Measurements from ENCODE around the gene OSTC. TPM values are rescaled to one million over a fixed set of nuclear protein-coding genes. Genes with fewer than 3 reads are reported as not detected.

OSTC gene
- polyA plus RNA-seq (ENCODE audit: insufficient read length in 4 of 4), result 100 to 1,000 TPM; 269 to 306 (median 301) TPM

DNA sequence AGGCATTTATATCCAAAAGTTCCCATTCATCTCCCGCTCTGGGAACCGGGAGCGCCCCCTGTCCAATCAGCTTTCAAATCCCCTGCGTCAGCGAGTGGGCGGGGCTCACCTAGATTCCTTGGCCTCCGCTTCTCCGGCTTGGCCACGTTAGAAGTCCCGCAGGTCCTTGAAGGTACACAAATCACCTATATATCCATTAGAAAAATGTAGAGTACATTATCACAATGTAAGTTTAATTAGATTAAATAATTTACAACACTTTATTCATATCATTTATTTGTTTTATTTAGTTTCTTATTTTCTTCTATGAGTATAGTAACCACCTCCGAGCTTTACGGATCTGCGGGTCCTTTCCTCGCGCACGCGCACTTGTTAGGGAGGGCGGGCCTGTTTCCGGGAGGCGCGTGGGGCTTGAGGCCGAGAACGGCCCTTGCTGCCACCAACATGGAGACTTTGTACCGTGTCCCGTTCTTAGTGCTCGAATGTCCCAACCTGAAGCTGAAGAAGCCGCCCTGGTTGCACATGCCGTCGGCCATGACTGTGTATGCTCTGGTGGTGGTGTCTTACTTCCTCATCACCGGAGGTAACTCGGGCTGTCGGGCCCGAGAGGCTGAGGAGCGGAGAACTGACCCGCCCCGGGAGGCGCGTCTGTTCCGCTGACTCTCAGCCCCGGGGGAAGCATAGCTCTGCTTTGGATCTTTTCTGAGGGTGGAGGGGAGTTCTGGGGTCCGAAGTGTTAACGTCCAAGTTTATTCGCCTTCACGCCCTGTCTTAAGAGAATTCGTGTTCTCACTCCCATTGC is at the start of gene OSTC:
TSS of gene OSTC (plus strand) at position 388 of the 802 bp plus-strand sequence. CDS start at position 445, 57 bp downstream.
- DNase-seq (ENCODE audit: low read depth in 4 of 4, low spot score in 3 of 4), result peak; percentile 90 to 96 (median 95)

DNA sequence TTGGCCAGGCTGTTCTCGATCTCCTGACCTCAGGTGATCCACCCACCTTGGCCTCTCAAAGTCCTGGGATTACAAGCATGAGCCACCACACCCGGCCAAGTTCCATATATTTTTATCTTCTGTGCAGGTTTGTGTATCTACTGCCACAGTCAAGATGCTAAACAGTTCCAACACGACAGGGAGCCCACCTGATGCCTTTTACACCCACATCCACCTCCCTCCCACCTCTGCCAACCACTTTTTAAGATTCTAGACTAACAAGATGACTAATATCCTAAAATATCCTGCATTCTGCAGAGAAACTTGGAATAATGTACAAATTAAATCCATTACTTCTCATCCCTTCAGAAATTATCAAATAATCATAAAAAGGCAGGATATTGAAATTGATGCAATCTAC is 49.3 kb upstream of the OSTC start:
- DNase-seq (ENCODE audit: low read depth in 4 of 4, low spot score in 3 of 4), result no peak

DNA sequence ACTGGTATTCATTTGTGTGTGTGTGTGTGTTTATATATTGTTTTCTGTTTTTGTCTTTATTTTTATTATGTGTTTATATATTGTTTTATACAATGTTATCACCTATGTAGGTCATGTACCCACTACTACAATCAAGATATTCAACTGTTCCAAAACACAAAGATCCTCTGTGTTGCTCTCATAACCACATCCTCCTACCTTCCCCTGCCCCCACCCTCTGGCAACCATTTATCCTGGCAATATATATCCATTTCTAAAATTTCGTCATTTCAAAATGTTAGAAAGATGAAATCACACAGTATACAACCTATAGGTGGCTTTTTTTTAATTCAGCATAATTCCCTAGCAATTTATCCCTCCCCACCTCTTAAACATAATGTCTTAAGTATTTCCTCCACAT is 48.9 kb upstream of the OSTC start:
- DNase-seq (ENCODE audit: low read depth in 4 of 4, low spot score in 3 of 4), result no peak

DNA sequence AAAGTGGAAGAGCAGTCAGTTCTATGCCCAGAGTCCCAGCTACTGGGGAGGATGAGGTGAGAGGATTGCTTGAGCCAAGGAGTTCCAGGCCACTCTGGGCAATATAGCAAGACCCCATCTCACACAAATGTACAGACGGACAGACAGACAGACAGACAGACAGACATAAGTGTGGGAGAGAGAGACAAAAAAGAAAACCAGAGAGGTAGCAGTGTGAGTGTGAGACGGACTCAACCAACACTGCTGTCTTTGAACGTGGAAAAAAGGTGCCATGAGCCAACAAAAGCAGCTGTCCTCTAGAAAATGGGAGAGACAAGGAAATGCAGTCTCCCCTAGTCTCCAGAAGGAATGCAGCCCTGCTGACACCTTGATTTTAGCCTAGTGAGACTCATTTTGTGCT is 48.2 kb upstream of the OSTC start:
- no peak for DNase-seq (ENCODE audit: low read depth in 4 of 4, low spot score in 3 of 4)

DNA sequence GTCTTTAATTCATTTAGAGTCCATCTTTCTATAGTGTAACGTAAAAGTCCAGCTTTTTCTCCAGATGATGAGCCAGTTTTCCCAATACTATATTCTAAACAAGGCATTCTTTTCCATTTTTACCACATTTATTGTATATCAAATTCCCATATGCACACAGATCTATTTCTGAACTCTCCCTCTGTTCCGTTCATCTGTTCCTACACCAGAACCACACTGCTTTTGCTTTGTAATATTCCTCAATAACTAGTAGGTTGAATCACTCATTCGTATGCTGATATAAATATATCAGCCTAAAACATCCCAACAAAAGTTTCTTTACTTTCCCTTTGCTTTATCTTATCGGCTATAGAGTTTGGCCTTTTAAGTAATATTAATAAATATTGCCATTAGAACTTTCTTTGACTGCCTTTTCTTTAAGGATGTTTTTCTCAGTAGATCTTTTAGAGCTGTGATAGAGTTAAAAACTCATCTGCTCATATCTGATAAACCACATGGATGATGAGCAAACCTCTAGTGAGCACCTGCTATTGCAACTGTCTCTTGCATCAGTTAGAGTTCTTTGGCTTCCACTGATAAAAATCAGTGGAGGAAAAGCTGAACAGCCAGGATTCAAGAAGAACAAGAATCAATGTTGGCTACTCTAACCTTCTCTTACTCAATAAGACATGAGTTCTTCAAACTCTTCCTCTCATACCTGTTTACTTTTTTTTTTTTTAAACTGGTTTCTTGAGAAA is 43.2 kb upstream of the OSTC start:
- no peak for DNase-seq (ENCODE audit: low read depth in 4 of 4, low spot score in 3 of 4)

DNA sequence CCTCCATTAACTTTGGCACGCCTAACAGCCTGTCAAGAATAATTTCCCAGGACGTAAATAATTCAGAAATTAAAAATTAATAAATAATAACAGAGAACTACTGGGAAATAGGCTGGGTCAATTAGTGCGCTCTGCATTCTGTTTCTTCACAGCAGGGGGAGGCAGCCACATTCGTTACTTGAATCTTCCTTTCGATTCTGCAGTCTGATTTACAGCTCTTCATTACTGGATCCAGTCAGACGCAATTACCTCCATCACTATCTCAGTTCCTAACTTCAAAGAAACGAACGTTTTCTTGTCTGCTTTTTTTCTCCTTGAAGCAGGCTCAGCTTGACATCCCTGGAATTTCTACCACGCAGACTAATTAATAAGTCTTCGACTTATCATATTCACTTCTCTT is 39.0 kb upstream of the OSTC start:
- peak in 1 of 4 donors; percentile 12 for DNase-seq (ENCODE audit: low read depth in 4 of 4, low spot score in 3 of 4)

DNA sequence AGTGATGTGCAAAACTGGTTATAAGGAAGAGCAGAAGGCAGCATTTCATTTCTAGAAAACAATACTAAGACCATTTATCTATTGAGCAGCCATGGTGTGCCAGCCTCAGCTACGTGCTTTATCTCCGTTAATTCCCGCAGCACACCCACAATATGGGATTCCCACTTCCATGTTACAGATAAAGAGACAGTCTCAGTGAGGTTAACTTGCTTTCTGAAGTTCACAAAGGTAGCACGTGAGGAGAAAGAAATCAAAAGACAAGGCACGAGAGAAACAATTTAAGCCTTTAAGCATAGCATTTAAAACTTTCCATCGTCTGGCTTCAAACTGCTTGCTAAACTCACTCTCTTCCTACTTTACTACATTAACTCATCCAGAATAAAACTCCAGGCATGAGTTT is 38.0 kb upstream of the OSTC start:
- DNase-seq (ENCODE audit: low read depth in 4 of 4, low spot score in 3 of 4), result no peak

DNA sequence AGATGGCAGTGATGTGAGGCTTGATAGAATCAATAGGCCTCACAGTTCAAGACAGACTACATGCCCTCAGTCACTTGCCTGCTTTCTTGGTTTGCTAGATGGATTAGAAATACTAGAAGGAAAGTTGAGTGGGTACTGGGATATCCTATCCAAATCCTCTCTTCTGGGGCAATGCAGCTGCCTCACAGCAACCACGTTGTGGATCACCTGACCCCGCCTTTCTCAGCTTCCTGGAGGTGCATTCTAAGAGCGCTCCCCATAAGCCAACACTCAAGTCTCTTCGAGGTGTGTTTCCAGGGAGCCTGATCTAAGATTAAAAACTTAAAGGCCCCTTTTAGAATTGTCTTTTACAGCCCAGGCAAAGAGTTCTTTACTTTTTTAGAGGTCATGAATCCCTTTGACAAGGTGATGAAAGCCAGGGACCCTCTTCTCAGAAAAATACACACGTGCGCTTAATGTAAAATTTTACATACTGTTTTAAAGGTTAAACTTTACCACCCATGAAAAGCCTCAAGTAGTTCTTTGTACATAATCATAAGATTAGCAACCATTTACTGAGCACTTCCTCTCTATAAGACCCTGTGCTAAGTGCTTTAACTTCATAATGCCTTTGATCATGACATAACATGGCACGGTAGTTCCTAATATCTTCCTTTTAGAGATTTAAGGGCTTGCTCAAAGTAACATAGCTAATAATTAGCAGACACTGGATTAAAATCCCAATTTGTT is 30.9 kb upstream of the OSTC start:
- DNase-seq (ENCODE audit: low read depth in 4 of 4, low spot score in 3 of 4), result no peak

DNA sequence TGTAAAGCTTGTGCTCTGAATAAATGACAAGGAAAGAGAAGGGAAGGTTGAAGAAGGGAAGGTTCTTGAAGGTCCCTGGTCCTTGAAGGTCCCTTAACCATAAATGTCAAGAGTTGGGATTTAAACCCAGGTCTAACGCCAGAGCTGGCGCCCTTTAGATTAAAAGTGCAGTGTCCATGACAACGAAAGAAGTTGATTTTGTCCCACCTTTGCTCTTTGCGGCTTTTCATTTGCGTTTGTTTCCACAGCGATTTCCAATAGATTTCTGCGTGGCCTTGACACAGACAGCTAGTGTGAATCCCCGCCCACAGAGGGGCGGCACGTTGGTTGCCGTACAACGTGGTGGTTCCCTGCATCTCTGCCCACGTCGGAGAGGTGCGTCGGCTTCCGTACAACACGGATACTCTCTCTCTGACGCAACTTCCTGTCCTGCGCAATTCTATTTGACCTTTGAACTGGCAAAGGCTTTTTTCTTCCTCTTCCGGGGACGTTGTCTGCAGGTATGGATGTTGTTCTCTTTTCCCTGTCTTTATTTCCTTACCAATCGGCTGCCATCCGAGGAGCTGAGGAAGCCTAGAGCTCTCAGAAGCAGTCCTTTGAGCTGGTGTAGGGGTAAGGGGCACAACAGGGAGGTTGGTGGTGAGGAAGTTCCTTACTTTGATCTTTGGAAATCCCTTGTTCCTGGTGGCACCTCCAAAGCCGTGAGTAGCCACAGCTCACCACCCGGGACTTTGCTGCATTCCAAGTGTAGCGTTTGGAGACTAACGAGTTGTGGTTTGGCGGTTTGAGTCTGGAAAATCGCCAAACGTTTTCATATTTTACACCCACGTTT is 30.1 kb upstream of the OSTC start, which contains the start of gene RPL34:
TSS of gene RPL34 (plus strand) at position 476 of the 832 bp plus-strand sequence. CDS start 1,384 bp downstream, outside the sequence.
- peak; percentile 97 to 98 (median 98) for DNase-seq (ENCODE audit: low read depth in 4 of 4, low spot score in 3 of 4)

DNA sequence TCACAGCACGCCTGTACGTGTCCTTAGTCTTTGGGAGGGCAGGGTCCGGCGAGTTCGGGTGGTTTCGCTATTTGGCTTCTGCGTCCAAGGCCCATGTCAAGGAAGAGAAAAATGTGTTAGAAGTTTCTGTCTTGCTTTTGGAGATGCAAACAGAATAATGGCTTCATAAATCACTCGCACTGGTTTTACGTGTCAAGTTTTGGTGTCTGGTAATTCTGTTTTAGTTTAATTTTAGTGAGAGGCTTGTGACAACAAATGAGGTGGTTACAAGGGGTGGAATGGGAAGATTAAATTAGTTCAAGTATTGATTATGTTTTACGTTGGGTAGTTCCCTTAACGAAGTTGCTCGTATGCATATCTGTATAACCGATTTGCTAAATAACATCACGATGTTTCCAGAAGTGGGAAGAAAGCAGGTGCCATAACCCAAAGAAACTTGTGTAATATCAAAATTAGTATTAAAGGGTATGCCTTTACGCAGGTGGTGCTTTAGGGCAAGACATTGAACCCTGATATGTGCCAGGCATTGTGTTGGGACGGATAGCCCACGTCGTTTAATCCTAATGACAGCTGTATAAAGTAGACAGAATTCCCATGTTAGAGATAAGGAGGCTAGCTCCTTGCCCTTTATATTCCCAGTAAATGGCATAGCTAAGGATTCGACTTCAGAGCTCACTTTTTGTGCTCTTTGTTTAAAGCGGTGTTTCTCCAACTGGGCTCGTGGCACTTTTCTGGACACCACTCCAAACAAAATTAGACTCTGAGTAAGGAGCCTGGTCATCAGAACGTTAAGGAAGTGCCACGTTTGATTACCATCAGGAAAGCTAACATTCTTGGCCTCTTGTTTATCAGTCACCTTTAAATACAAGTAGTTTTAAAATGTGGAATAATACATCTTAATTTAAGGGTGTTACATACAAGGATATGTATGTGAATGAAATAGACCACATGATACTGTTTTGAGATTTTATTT is 29.2 kb upstream of the OSTC start:
- DNase-seq (ENCODE audit: low read depth in 4 of 4, low spot score in 3 of 4), result peak in 1 of 4 donors; percentile 32

DNA sequence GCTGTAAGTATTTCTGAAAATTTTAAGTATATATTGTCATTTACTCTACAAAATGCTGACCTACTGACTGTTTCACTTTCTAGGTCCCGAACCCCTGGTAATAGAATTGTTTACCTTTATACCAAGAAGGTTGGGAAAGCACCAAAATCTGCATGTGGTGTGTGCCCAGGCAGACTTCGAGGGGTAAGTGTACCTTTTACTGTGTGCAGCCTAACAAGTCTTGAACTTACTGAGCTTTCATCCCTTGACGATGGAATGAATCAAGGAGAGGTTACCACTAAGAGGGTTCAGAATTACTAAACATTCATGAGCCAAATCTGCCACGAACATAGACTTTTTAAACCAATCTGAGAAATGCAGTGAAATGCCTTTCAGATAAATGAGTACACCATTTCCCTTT is 28.4 kb upstream of the OSTC start:
- no peak for DNase-seq (ENCODE audit: low read depth in 4 of 4, low spot score in 3 of 4)

DNA sequence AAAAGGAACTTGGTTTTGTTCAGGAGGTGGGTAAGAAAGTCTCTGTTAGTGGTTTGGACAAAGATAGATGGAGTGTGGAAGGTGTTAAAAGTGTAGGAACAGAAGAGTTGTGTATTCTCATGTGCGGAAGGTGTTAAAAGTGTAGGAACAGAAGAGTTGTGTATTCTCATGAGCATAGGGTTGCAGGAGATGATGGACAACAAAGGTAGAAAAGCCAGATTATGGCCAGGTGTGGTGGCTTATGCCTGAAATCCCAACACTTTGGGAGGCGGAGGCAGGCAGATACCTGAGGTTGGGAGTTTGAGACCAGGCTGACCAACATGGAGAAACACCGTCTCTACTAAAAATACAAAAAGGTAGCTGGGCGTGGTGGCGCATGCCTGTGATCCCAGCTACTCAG is 27.6 kb upstream of the OSTC start:
- DNase-seq (ENCODE audit: low read depth in 4 of 4, low spot score in 3 of 4), result no peak

DNA sequence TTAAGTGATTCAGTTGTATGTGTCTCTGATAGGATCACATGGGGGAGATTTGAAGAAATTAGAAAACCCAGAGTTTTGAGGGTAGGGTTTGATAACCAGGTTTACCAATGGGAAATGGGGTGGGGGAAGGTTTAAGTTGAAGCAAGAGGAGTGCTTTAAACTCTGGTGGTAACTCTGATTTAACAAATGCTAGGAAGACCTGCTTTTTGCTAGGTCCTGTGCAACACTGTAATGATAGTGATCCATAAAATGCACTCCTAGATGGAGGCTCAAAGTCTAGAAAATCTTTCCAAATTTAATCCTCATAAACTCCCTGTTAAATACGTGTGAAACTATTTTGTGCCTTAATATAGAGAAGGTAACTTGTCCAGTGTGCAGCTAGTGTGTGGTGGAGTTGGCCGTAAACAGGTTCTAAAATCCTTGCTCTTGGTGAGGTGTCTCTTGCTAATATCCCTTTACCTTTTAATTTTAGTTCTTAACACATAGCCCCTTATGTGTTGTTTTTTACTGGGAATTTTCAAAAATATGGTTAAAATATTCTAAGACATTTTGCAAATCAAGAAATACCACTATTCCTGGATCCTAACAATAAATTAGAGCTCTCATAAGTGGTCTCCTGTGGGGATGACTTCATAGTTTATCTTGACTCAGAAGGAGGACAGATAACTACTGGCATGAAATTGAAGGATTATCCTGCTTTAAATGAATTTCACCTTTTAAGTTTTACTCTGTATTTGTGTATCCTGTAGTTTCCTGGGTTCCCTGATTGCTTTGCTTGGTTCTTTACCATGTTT is 25.9 kb upstream of the OSTC start:
- no peak for DNase-seq (ENCODE audit: low read depth in 4 of 4, low spot score in 3 of 4)

DNA sequence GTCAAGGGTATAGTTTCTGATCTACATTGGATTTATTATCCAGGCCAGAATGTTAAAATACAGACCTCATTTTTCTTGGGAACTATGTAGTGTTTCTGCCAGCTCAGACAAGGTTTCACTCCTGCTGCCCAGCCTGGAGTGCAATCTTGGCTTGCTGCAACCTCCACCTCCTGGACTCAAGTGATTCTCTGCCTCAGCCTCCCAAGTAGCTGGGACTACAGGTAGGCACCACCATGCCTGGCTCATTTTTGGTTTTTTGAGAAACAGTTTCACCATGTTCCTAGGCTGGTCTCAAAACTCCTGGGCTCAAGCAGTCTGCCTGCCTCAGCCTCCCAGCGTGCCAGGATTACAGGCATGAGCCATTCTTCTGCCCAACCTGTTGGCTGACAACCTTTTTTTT is 24.3 kb upstream of the OSTC start:
- DNase-seq (ENCODE audit: low read depth in 4 of 4, low spot score in 3 of 4), result no peak

DNA sequence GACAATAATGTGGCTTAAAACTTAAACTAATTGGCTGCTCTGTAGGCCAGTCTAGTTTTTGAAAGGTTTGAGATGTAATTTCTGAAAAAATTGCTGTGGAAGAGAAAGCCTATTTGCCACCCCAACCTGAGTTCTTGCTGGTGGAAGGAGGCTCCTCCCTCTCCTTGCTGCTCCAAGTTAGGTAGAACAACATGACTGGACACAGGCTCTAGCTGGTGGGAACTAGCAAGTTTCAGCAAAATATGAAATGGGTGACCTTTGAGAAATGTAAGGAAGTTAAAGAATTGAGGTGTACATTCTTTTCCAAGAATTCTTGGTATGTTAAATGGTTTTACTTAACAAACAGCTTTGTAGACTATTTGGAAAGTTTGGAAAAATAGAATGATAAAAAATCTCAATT is 22.0 kb upstream of the OSTC start:
- DNase-seq (ENCODE audit: low read depth in 4 of 4, low spot score in 3 of 4), result no peak

DNA sequence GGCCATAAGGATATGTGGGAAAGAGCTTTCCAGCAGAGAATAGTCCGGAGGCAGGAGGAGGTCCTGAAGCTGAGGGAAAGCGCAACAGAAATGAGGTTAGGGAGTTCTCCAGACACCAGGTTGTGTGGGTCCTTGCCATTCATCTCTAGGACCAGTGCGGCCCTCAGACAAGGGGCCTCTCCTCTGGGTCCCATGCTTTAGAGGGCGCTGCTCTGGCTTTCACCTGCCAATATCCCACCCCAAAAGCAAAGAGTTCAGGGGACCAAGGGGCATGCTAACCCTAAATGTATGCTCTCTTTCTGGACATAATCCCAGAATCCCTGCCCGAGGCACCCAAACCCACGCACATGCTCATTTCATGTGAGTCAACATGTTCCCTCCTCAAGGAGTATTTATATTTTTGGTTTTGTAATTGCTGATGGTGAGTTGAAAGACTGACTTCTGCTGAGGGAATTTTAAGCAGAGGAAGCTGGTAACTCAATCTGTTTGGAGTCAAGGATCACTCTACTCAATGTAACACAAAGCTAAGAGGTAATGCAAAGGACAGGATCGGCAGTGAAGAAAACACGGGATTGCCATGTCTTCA is 15.2 kb upstream of the OSTC start:
- no peak for DNase-seq (ENCODE audit: low read depth in 4 of 4, low spot score in 3 of 4)

DNA sequence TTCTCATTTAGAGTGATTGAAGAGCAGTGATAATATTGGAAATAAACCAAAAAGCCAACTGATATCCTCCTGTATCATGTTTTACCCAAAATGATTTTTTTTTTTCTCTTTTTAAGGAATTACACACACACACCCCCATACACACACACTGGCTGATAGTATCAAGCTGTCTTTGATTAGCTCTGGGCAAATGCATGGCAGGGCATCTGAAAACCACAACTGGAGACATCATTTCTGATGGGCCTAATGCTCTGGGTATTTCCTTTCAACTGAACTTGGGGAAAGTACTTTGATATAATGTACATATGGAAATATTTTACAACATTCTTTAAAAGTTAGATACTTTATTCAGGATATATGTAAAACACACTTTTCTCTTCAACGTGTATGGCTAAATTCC is 14.2 kb upstream of the OSTC start:
- DNase-seq (ENCODE audit: low read depth in 4 of 4, low spot score in 3 of 4), result no peak

DNA sequence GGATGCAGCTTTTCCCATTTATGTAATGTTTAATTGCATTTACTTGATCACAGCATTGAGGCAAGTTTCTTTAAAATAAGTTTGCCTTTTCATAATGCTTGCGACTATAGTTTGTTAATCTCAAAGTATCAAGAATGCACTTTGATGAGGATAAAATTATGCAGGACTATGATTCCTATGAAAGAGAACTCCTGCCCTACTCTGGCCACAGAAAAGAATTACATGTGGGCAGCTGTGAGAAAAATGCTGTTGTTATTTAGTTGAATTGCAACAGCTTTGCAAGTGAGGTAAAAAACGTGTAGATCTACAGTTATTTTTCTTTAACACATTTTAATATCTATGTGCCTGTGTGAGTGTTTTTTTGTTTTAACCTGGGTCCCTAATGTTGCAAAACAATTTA is 12.5 kb upstream of the OSTC start:
- no peak for DNase-seq (ENCODE audit: low read depth in 4 of 4, low spot score in 3 of 4)

All from right renal pelvis (tissue), 4 donors.